Measurements from ENCODE around the gene PTPRM.

GRCh38 chr18:7597500-7597899, 30.4 kb downstream of the PTPRM start:
- TF ChIP-seq GATA2 (CRISPR knock-in tag; IDR thresholded peaks at IDR 0.05) (no peak), RCOR1 (IDR thresholded peaks at IDR 0.05; ENCODE audit: low read length) (no peak), CTCF (IDR thresholded peaks at IDR 0.05) (no peak), RAD21 (IDR thresholded peaks at IDR 0.05; ENCODE audit: low read length) (no peak), POLR2AphosphoS5 (IDR thresholded peaks at IDR 0.05; ENCODE audit: low read depth, low read length) (no peak), TCF12 (IDR thresholded peaks at IDR 0.05) (no peak), EZH2phosphoT487 (IDR thresholded peaks at IDR 0.05; ENCODE audit: borderline replicate concordance, low read depth) (no peak), EP300 (IDR thresholded peaks at IDR 0.05; ENCODE audit: borderline replicate concordance in 1 of 2, low read depth in 1 of 2, low read length in 1 of 2) (no peak), SIN3A (IDR thresholded peaks at IDR 0.05; ENCODE audit: borderline replicate concordance, low read depth, low read length) (no peak)
- TF ChIP-seq, protein P1, sequence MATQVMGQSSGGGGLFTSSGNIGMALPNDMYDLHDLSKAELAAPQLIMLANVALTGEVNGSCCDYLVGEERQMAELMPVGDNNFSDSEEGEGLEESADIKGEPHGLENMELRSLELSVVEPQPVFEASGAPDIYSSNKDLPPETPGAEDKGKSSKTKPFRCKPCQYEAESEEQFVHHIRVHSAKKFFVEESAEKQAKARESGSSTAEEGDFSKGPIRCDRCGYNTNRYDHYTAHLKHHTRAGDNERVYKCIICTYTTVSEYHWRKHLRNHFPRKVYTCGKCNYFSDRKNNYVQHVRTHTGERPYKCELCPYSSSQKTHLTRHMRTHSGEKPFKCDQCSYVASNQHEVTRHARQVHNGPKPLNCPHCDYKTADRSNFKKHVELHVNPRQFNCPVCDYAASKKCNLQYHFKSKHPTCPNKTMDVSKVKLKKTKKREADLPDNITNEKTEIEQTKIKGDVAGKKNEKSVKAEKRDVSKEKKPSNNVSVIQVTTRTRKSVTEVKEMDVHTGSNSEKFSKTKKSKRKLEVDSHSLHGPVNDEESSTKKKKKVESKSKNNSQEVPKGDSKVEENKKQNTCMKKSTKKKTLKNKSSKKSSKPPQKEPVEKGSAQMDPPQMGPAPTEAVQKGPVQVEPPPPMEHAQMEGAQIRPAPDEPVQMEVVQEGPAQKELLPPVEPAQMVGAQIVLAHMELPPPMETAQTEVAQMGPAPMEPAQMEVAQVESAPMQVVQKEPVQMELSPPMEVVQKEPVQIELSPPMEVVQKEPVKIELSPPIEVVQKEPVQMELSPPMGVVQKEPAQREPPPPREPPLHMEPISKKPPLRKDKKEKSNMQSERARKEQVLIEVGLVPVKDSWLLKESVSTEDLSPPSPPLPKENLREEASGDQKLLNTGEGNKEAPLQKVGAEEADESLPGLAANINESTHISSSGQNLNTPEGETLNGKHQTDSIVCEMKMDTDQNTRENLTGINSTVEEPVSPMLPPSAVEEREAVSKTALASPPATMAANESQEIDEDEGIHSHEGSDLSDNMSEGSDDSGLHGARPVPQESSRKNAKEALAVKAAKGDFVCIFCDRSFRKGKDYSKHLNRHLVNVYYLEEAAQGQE (IDR thresholded peaks at IDR 0.05; ENCODE audit: low read depth, low read length), result no peak
- TF ChIP-seq, protein P2, sequence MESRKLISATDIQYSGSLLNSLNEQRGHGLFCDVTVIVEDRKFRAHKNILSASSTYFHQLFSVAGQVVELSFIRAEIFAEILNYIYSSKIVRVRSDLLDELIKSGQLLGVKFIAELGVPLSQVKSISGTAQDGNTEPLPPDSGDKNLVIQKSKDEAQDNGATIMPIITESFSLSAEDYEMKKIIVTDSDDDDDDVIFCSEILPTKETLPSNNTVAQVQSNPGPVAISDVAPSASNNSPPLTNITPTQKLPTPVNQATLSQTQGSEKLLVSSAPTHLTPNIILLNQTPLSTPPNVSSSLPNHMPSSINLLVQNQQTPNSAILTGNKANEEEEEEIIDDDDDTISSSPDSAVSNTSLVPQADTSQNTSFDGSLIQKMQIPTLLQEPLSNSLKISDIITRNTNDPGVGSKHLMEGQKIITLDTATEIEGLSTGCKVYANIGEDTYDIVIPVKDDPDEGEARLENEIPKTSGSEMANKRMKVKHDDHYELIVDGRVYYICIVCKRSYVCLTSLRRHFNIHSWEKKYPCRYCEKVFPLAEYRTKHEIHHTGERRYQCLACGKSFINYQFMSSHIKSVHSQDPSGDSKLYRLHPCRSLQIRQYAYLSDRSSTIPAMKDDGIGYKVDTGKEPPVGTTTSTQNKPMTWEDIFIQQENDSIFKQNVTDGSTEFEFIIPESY (IDR thresholded peaks at IDR 0.05; ENCODE audit: borderline replicate concordance, low read depth), result no peak
- TF ChIP-seq, protein P3, sequence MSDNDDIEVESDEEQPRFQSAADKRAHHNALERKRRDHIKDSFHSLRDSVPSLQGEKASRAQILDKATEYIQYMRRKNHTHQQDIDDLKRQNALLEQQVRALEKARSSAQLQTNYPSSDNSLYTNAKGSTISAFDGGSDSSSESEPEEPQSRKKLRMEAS (IDR thresholded peaks at IDR 0.05; ENCODE audit: low read depth), result no peak
